ENCODE results near the gene SLC22A23. TPM values are rescaled to one million over a fixed set of nuclear protein-coding genes. Genes with fewer than 3 reads are reported as not detected.

Gene SLC22A23
- total RNA-seq, 1 donor from 2014 or later: 42.4 TPM

DNA sequence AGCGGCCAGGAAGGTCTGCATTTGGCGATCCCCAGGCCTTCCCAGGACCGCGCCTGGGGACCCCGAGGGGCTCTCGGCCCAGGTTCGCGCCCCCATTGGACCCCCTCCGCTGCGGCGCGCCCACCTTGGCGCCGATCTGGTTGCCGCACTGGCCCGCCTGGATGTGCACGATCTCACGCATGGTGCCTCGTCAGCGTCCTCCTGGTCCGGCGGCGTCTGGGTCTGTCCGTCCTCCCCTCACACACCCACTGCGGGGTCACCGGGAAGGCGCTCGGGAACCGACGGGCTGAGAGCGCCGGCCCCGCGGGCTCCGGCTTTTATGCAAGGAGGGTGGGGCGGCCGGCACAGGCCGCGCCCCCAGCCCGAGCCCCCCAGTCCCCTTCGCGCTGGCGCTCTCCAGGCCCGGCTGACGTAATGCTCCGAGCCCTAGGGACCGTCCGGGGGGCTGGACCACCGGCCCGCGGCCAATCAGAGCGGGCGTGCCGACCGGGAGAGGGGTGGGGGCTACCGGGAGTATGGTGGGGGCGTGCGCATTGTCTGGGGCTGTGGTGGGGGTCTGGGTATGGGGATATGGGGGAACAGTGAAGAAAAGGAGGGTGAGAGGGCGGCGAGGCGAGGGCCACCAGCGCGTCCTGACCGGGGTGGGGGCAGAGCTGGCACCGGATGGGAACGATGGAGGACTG, 229.3 kb downstream of the SLC22A23 start, which contains the start of gene TUBB2B:
Gene TUBB2B (minus strand): TSS at position 291 of the 683 bp plus-strand sequence. CDS start 110 bp downstream, at position 181.
- DNase-seq (ENCODE audit: low spot score): no peak

DNA sequence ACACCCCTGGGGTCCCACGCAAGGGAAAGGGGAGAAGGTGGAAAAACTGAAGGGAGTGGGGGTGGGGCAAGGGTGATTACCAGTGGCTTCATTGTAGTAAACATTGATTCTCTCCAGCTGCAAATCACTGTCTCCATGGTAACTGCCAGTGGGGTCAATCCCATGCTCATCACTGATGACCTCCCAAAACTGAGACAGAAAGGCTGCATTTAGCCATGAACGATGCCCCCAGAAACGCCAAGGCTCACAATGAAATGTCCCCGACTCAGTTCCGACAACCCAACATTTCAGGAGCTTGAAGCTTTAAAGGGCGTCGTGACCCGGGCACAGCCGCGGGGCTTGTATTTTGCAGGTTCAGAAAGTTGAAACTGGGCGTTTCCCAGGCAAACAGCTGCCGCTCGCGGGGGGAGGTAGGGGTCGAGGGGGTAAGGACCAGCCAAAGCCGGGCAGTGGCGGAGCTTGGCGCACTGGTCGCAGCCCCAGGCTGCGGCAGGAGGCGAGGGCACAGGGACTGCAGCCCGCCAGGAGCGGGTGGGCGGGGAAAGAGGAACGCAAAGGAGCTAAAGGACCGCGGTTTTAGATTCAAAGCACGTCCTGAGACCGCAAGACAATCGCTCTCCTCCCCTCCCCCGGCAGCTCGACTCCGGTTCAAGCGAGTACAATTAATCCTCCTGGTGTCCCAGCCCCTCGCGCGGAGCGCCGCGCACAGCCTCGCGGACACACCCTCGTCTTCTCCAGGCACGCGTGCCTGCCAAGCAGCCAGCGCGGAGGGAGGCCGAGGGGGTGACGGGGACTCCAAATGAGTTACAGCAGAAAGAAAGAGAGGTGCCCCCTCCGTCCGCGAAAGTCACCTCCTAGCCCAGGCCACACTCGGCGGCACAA, 230.1 kb downstream of the SLC22A23 start:
- no peak for DNase-seq (ENCODE audit: low spot score)

GRCh38 chr6:3226042-3226441, 230.8 kb downstream of the SLC22A23 start:
- DNase-seq (ENCODE audit: low spot score): no peak

- DNase-seq (ENCODE audit: low spot score): no peak
These were observed 234.3 kb downstream of the SLC22A23 start for GRCh38 chr6:3222506-3223038.

DNA sequence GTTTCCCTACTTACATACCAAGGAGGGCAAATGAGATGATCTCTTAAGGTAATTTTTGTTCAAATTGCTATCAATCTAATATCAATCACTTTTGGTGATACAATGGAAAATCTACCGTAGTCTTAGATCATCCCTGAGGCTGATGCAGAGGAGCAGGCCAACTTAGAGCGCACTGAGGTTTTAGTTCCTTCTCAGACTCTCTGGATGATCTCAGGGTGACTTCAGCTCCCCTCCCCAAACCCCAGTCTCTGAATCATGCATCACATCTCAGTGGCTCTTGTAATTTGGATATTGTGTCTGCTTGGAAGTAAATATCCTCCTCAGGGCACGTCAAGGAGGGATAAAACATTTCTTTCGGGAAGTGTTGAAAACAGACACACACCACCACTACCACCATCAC, 235.3 kb downstream of the SLC22A23 start:
- no peak for DNase-seq (ENCODE audit: low spot score)

DNA sequence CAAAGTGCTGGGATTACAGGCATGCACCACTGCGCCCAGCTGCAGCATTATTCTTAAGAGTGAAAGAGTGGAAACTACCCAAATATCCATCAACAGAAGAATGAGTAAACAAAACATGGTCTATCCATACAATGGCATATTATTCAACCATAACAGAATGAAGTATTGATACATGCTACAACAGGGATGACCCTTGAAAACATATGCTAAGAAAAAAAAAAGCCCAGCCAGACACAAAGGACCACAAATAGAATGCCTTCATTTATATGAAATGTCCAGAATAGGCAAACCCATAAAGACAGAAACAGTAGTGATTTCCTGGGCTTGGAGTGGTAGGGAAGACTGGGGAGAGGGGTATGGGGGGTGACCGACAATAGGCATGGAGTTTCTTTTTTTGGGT, 236.5 kb downstream of the SLC22A23 start:
- no peak for DNase-seq (ENCODE audit: low spot score)

Other genes starting within 250 kb of the SLC22A23 start
- 2.8 TPM for gene TUBB2B, start 229.4 kb downstream of the SLC22A23 start, total RNA-seq
- 38.9 TPM for gene PSMG4, start 198.1 kb downstream of the SLC22A23 start, total RNA-seq

Data from ureter (tissue), 1 donor.